ENCODE measurements around the gene C1orf50.

The C1orf50 gene

GRCh38 chr1:42765269-42765668 is 1.8 kb upstream of the C1orf50 start:
- DNase-seq = no peak

GRCh38 chr1:42765832-42766740 is 963 bp upstream of the C1orf50 start:
- DNase-seq = peak in 1 of 2 experiments; percentile 29

- DNase-seq = no peak
Observed at GRCh38 chr1:42767510-42768000, 506 bp downstream of the C1orf50 start.

GRCh38 chr1:42768172-42768571 is 1.1 kb downstream of the C1orf50 start:
- no peak for DNase-seq

GRCh38 chr1:42769811-42770210 is 2.8 kb downstream of the C1orf50 start:
- no peak for DNase-seq

GRCh38 chr1:42773420-42773819 is 6.4 kb downstream of the C1orf50 start:
- no peak for DNase-seq

- no peak for DNase-seq
Observed at GRCh38 chr1:42774928-42775526, 8.0 kb downstream of the C1orf50 start.

GRCh38 chr1:42776502-42776901 is 9.5 kb downstream of the C1orf50 start:
- DNase-seq = no peak

GRCh38 chr1:42777852-42778251 is 10.8 kb downstream of the C1orf50 start:
- no peak for DNase-seq

- DNase-seq = no peak
Observed at GRCh38 chr1:42779725-42780124, 12.7 kb downstream of the C1orf50 start.

- DNase-seq = no peak
Observed at GRCh38 chr1:42780176-42780575, 13.1 kb downstream of the C1orf50 start.

GRCh38 chr1:42783092-42783491 is 16.0 kb downstream of the C1orf50 start:
- DNase-seq = no peak

- no peak for DNase-seq
Observed at GRCh38 chr1:42784547-42784945, 17.5 kb downstream of the C1orf50 start.

- no peak for DNase-seq
Observed at GRCh38 chr1:42784946-42785693, 18.1 kb downstream of the C1orf50 start, which contains the start of gene TMEM269. TSS of gene TMEM269 (plus strand) at chr1:42784991. CDS start at chr1:42789894, 4,903 bp downstream.

- no peak for DNase-seq
Observed at GRCh38 chr1:42786097-42786496, 19.0 kb downstream of the C1orf50 start.

GRCh38 chr1:42788021-42788420 is 21.0 kb downstream of the C1orf50 start:
- DNase-seq = no peak

- no peak for DNase-seq
Observed at GRCh38 chr1:42793824-42794223, 26.8 kb downstream of the C1orf50 start.

GRCh38 chr1:42797414-42797813 is 30.4 kb downstream of the C1orf50 start:
- DNase-seq = no peak

- no peak for DNase-seq
Observed at GRCh38 chr1:42797979-42798378, 30.9 kb downstream of the C1orf50 start.

GRCh38 chr1:42801832-42802473 is 34.9 kb downstream of the C1orf50 start:
- no peak for DNase-seq

GRCh38 chr1:42806171-42806570 is 39.1 kb downstream of the C1orf50 start:
- no peak for DNase-seq

- no peak for DNase-seq
Observed at GRCh38 chr1:42806593-42806992, 39.5 kb downstream of the C1orf50 start.
